Measurements from ENCODE around the gene GPR158. TPM values are rescaled to one million over a fixed set of nuclear protein-coding genes. Genes with fewer than 3 reads are reported as not detected.

The GPR158 gene
- total RNA-seq, 1 experiment from 2014 or later, result 0.24 TPM

DNA sequence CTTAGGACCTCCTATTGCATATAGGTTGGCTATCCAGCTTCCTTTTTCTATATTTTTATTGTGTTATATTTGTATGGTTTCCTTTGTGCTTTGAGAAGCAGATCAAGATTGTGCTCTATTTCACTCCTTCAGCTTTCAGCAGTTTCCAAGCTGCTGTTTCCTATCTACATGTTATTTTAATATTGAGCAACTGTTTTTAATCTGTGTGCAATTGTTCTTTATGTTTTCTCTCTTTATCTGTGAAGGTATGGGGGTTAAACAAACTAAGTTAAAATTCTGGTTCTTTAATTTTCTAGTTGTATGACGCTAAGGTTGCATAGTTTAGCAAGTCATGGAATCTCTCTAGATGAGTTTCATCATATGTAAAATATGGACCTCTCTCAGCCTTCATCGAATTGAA lies 251.0 kb downstream of the GPR158 start:
- Histone ChIP-seq H2AK5ac (ENCODE audit: insufficient read length, low read length) (no peak overlapping the region), H3K79me1 (ENCODE audit: insufficient read depth, low read depth, low read length, poor library complexity, severe bottlenecking) (no peaks in the 10 kb centered on the region), H4K8ac (replicated peaks; ENCODE audit: insufficient read length, low read depth, low read length) (no peak overlapping the region), H3K4me1 (ENCODE audit: insufficient read depth, low read length) (no peaks in the 10 kb centered on the region), H3K27ac (ENCODE audit: insufficient read length, low read depth, low read length) (no peak overlapping the region), H3K79me2 (ENCODE audit: insufficient read depth, low read length) (no peaks in the 10 kb centered on the region), H4K5ac (ENCODE audit: insufficient read length, low read depth, low read length) (no peak overlapping the region), H3K23me2 (ENCODE audit: insufficient read length, low read depth, low read length, poor library complexity, severe bottlenecking) (no peaks in the 10 kb centered on the region), H3T11ph (ENCODE audit: low read length) (no peak overlapping the region), H3K14ac (ENCODE audit: insufficient read depth, low read length) (no peak overlapping the region), H2BK15ac (ENCODE audit: low read depth, low read length) (no peak overlapping the region), H3K18ac (ENCODE audit: insufficient read length, low read depth, low read length) (no peak overlapping the region), H3K9ac (ENCODE audit: extremely low read depth, insufficient read length, low read length) (no peak overlapping the region), H4K91ac (ENCODE audit: insufficient read length, low read depth, low read length) (no peak overlapping the region), H4K20me1 (ENCODE audit: control insufficient read depth, insufficient read depth, insufficient read length) (no peaks in the 10 kb centered on the region), H2AFZ (ENCODE audit: low read length) (no peak overlapping the region), H2BK5ac (ENCODE audit: insufficient read length, low read length) (no peak overlapping the region), H2BK12ac (ENCODE audit: insufficient read length, low read depth, low read length) (no peak overlapping the region), H3K9me3 (ENCODE audit: control insufficient read depth, low read depth, low read length) (no peaks in the 10 kb centered on the region), H3K4ac (ENCODE audit: low read depth, low read length) (no peak overlapping the region), H3K27me3 (ENCODE audit: insufficient read depth, low read length) (no peaks in the 10 kb centered on the region), H3K56ac (ENCODE audit: insufficient read length, low read depth, low read length) (no peak overlapping the region), H3K23ac (ENCODE audit: insufficient read length, low read depth, low read length) (no peak overlapping the region), H2BK120ac (ENCODE audit: low read depth, low read length, poor library complexity, severe bottlenecking) (no peak overlapping the region), H3K4me2 (ENCODE audit: insufficient read depth, insufficient read length, low read length) (no peak overlapping the region), H2BK20ac (ENCODE audit: low read depth, low read length, poor library complexity, severe bottlenecking) (no peak overlapping the region)
- TF ChIP-seq, protein P1, sequence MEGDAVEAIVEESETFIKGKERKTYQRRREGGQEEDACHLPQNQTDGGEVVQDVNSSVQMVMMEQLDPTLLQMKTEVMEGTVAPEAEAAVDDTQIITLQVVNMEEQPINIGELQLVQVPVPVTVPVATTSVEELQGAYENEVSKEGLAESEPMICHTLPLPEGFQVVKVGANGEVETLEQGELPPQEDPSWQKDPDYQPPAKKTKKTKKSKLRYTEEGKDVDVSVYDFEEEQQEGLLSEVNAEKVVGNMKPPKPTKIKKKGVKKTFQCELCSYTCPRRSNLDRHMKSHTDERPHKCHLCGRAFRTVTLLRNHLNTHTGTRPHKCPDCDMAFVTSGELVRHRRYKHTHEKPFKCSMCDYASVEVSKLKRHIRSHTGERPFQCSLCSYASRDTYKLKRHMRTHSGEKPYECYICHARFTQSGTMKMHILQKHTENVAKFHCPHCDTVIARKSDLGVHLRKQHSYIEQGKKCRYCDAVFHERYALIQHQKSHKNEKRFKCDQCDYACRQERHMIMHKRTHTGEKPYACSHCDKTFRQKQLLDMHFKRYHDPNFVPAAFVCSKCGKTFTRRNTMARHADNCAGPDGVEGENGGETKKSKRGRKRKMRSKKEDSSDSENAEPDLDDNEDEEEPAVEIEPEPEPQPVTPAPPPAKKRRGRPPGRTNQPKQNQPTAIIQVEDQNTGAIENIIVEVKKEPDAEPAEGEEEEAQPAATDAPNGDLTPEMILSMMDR (conservative IDR thresholded peaks at IDR 0.05), result no peak
- H3K27me3 Mint-ChIP-seq (ENCODE audit: low read depth), result no peaks in the 10 kb centered on the region
- no peaks in the 10 kb centered on the region for H3K4me1 Mint-ChIP-seq
- peaks cover 21 to 24% of the 10 kb centered on the region in 2 experiments for H3K9me3 Mint-ChIP-seq
- no peak overlapping the region for H3K4me3 Mint-ChIP-seq
- no CpG with 5 or more reads among the region's 2 CpGs for WGBS (ENCODE audit: extremely low coverage, insufficient read length, low lambda C conversion rate)
- H3K36me3 Mint-ChIP-seq (ENCODE audit: insufficient read depth in 1 of 3, low read depth in 3 of 3), result peaks cover 6 to 24% (median 8%) of the 10 kb centered on the region in 3 experiments; a peak in 6 of 7 replicates
- no peak for DNase-seq
- H3K27ac Mint-ChIP-seq, result no peak overlapping the region
